Astrocyte (in vitro differentiated cells and primary cell): ENCODE data around the gene THRA. TPM values are rescaled to one million over a fixed set of nuclear protein-coding genes. Genes with fewer than 3 reads are reported as not detected.

Experiments
- DNase-seq: peaks from one replicate; pipeline ENCODE4 v3.0.0-alpha.2; 2010; ENCODE audit warnings: low read depth
- FAIRE-seq: peaks from 2 replicates; lab custom pipeline; 2011; peaks lifted over from hg19 to GRCh38; lab: Jason Lieb, UNC
- H2AFZ ChIP-seq: 2 replicates; pipeline ENCODE4 v1.6.0; 2012; ENCODE audit warnings: low read depth, low read length, inconsistent platforms
- H3K27ac ChIP-seq: 2 replicates; pipeline ENCODE4 v1.5.1; 2011; ENCODE audit warnings: low read depth, low read length, inconsistent platforms
- H3K27me3 ChIP-seq: 2 replicates; pipeline ENCODE4 v1.6.0; 2011; ENCODE audit warnings: low read length, inconsistent platforms; ENCODE audit not compliant: insufficient read depth
- H3K36me3 ChIP-seq: 2 replicates; pipeline ENCODE4 v1.5.1; 2011; ENCODE audit warnings: low read length, inconsistent platforms; ENCODE audit not compliant: insufficient read depth
- H3K4me1 ChIP-seq: 2 replicates; pipeline ENCODE4 v1.5.1; 2011; ENCODE audit warnings: low read length, inconsistent platforms; ENCODE audit not compliant: insufficient read depth
- H3K4me2 ChIP-seq: 2 replicates; pipeline ENCODE4 v1.6.0; 2012; ENCODE audit warnings: low read length, inconsistent platforms
- H3K4me3 ChIP-seq: 2 replicates; pipeline ENCODE4 v1.5.1; 2011; ENCODE audit warnings: low read depth, mild to moderate bottlenecking, low read length, inconsistent platforms; ENCODE audit not compliant: insufficient read depth
- H3K79me2 ChIP-seq: 2 replicates; pipeline ENCODE4 v1.6.0; 2012; ENCODE audit warnings: mild to moderate bottlenecking, low read length, inconsistent platforms; ENCODE audit not compliant: insufficient read depth
- H3K9ac ChIP-seq: 2 replicates; pipeline ENCODE4 v1.6.0; 2012; ENCODE audit warnings: mild to moderate bottlenecking, low read length, inconsistent platforms
- H3K9me3 ChIP-seq: 2 replicates; pipeline ENCODE4 v1.5.1; 2012; ENCODE audit warnings: low read depth, mild to moderate bottlenecking, low read length, inconsistent platforms; ENCODE audit not compliant: insufficient read depth
- H4K20me1 ChIP-seq: 2 replicates; pipeline ENCODE4 v1.6.0; 2012; ENCODE audit warnings: low read length, inconsistent platforms; ENCODE audit not compliant: insufficient read depth
- H3K27ac Mint-ChIP-seq: one replicate; pipeline ENCODE4 v1.8.0; 2021; ENCODE audit warnings: mild to moderate bottlenecking, mixed read lengths; ENCODE audit not compliant: unreplicated experiment
- H3K27me3 Mint-ChIP-seq: one replicate; pipeline ENCODE4 v1.8.0; 2021; ENCODE audit warnings: low read depth, mixed read lengths; ENCODE audit not compliant: unreplicated experiment
- H3K36me3 Mint-ChIP-seq: one replicate; pipeline ENCODE4 v1.8.0; 2021; ENCODE audit warnings: low read depth, mixed read lengths; ENCODE audit not compliant: unreplicated experiment
- H3K4me1 Mint-ChIP-seq: one replicate; pipeline ENCODE4 v1.8.0; 2021; ENCODE audit warnings: low read depth, mixed read lengths; ENCODE audit not compliant: unreplicated experiment
- H3K4me3 Mint-ChIP-seq: one replicate; pipeline ENCODE4 v1.8.0; 2021; ENCODE audit warnings: mild to moderate bottlenecking, moderate library complexity, mixed read lengths; ENCODE audit not compliant: unreplicated experiment
- H3K9me3 Mint-ChIP-seq: one replicate; pipeline ENCODE4 v1.8.0; 2021; ENCODE audit warnings: mild to moderate bottlenecking, mixed read lengths; ENCODE audit not compliant: unreplicated experiment
- CTCF ChIP-seq: IDR thresholded peaks from 2 replicates; pipeline ENCODE4 v1.5.1; 2011; ENCODE audit warnings: low read depth, mild to moderate bottlenecking, inconsistent platforms, low read length, moderate library complexity; ENCODE audit not compliant: insufficient read depth
- EZH2 ChIP-seq: IDR thresholded peaks from 2 replicates; pipeline ENCODE4 v1.6.1; 2012; ENCODE audit warnings: mild to moderate bottlenecking, low read length, inconsistent platforms; ENCODE audit not compliant: insufficient read depth
- total RNA-seq: library from RNA; stranded (reverse); gene quantifications from 2 replicates; pipeline ENCODE4 v1.2.1, GENCODE V29; 2021

Gene THRA
- total RNA-seq, 1 donor from 2014 or later, result 16.7 TPM

GRCh38 chr17:40058186-40058784, 4.5 kb upstream of the THRA start:
- H3K27ac Mint-ChIP-seq, result peak overlapping the region; percentile 62
- peaks cover 8% of the 10 kb centered on the region for H3K4me1 ChIP-seq
- peak overlapping the region; percentile 37 for H2AFZ ChIP-seq
- FAIRE-seq (no peak), DNase-seq (no peak)
- peaks cover 2% of the 10 kb centered on the region for H3K4me1 Mint-ChIP-seq
- H3K9ac ChIP-seq, result no peak overlapping the region
- peaks cover 7% of the 10 kb centered on the region for H3K27me3 ChIP-seq
- no peaks in the 10 kb centered on the region for H3K9me3 ChIP-seq
- no peak overlapping the region for H3K27ac ChIP-seq
- no peaks in the 10 kb centered on the region for H4K20me1 ChIP-seq
- peaks cover 2% of the 10 kb centered on the region for H3K36me3 Mint-ChIP-seq
- no peak overlapping the region for H3K4me3 Mint-ChIP-seq
- peaks cover 3% of the 10 kb centered on the region for H3K9me3 Mint-ChIP-seq
- H3K4me3 ChIP-seq, result no peak overlapping the region
- no peak overlapping the region for H3K4me2 ChIP-seq
- peaks cover 7% of the 10 kb centered on the region for H3K79me2 ChIP-seq
- H3K27me3 Mint-ChIP-seq, result peaks cover 24% of the 10 kb centered on the region
- H3K36me3 ChIP-seq, result no peaks in the 10 kb centered on the region
- TF ChIP-seq CTCF (no peak), EZH2 (no peak)

GRCh38 chr17:40058865-40059264, 3.9 kb upstream of the THRA start:
- no peak overlapping the region for H3K9ac ChIP-seq
- TF ChIP-seq CTCF, result no peak
- TF ChIP-seq EZH2, result no peak
- peaks cover 4% of the 10 kb centered on the region for H4K20me1 ChIP-seq
- H3K4me3 ChIP-seq, result no peak overlapping the region
- H3K27me3 Mint-ChIP-seq, result peaks cover 24% of the 10 kb centered on the region
- no peak overlapping the region for H3K4me2 ChIP-seq
- peaks cover 3% of the 10 kb centered on the region for H3K9me3 Mint-ChIP-seq
- H3K4me1 Mint-ChIP-seq, result peaks cover 3% of the 10 kb centered on the region
- FAIRE-seq (no peak), DNase-seq (no peak)
- H3K9me3 ChIP-seq, result no peaks in the 10 kb centered on the region
- H3K79me2 ChIP-seq, result peaks cover 7% of the 10 kb centered on the region
- no peaks in the 10 kb centered on the region for H3K36me3 ChIP-seq
- peaks cover 9% of the 10 kb centered on the region for H3K4me1 ChIP-seq
- no peak overlapping the region for H3K4me3 Mint-ChIP-seq
- H3K27me3 ChIP-seq, result peaks cover 7% of the 10 kb centered on the region
- no peak overlapping the region for H3K27ac ChIP-seq
- no peak overlapping the region for H2AFZ ChIP-seq
- H3K36me3 Mint-ChIP-seq, result peaks cover 2% of the 10 kb centered on the region
- H3K27ac Mint-ChIP-seq, result no peak overlapping the region

GRCh38 chr17:40059729-40060475, 2.9 kb upstream of the THRA start:
- Histone ChIP-seq H3K36me3 (no peaks in the 10 kb centered on the region), H3K4me3 (no peak overlapping the region), H3K27ac (no peak overlapping the region), H3K27me3 (peaks cover 7% of the 10 kb centered on the region), H3K79me2 (peaks cover 8% of the 10 kb centered on the region), H3K4me2 (no peak overlapping the region), H2AFZ (no peak overlapping the region), H4K20me1 (peaks cover 14% of the 10 kb centered on the region), H3K4me1 (peaks cover 15% of the 10 kb centered on the region), H3K9ac (no peak overlapping the region), H3K9me3 (no peaks in the 10 kb centered on the region)
- no peak overlapping the region for H3K4me3 Mint-ChIP-seq
- no peak for DNase-seq
- no peaks in the 10 kb centered on the region for H3K36me3 Mint-ChIP-seq
- no peak for FAIRE-seq
- peaks cover 24% of the 10 kb centered on the region for H3K27me3 Mint-ChIP-seq
- no peak for TF ChIP-seq EZH2
- peaks cover 12% of the 10 kb centered on the region for H3K4me1 Mint-ChIP-seq
- peaks cover 3% of the 10 kb centered on the region for H3K9me3 Mint-ChIP-seq
- no peak overlapping the region for H3K27ac Mint-ChIP-seq
